Effector memory CD4-positive, alpha-beta T cell (primary cell): ENCODE measurements around the gene DBF4B.

Experiments used
- DNase-seq, 3 donors: peaks; one replicate each; pipeline ENCODE4 v3.0.0-alpha.2; 2020
- H3K27ac ChIP-seq: 2 replicates; pipeline ENCODE4 v1.7.0; 2013; ENCODE audit warnings: mild to moderate bottlenecking, low read length, moderate library complexity; ENCODE audit not compliant: insufficient read depth, poor library complexity, severe bottlenecking
- H3K27me3 ChIP-seq: replicated peaks from 2 replicates; pipeline ENCODE4 v1.7.0; 2013; ENCODE audit warnings: mild to moderate bottlenecking, low read length; ENCODE audit not compliant: insufficient read depth, control insufficient read depth, poor library complexity, severe bottlenecking
- H3K36me3 ChIP-seq: 2 replicates; pipeline ENCODE4 v1.7.0; 2013; ENCODE audit warnings: mild to moderate bottlenecking, low read length, moderate library complexity; ENCODE audit not compliant: control insufficient read depth, insufficient read depth
- H3K4me1 ChIP-seq: 2 replicates; pipeline ENCODE4 v1.7.0; 2013; ENCODE audit warnings: low read length, mild to moderate bottlenecking; ENCODE audit not compliant: control insufficient read depth, insufficient read depth, poor library complexity, severe bottlenecking
- H3K4me3 ChIP-seq: 2 replicates; pipeline ENCODE4 v1.7.0; 2013; ENCODE audit warnings: low read length, low read depth, mild to moderate bottlenecking; ENCODE audit not compliant: insufficient read depth, poor library complexity, severe bottlenecking
- H3K9me3 ChIP-seq: 2 replicates; pipeline ENCODE4 v1.7.0; 2013; ENCODE audit warnings: mild to moderate bottlenecking, low read length, moderate library complexity; ENCODE audit not compliant: control insufficient read depth

Gene DBF4B

DNA sequence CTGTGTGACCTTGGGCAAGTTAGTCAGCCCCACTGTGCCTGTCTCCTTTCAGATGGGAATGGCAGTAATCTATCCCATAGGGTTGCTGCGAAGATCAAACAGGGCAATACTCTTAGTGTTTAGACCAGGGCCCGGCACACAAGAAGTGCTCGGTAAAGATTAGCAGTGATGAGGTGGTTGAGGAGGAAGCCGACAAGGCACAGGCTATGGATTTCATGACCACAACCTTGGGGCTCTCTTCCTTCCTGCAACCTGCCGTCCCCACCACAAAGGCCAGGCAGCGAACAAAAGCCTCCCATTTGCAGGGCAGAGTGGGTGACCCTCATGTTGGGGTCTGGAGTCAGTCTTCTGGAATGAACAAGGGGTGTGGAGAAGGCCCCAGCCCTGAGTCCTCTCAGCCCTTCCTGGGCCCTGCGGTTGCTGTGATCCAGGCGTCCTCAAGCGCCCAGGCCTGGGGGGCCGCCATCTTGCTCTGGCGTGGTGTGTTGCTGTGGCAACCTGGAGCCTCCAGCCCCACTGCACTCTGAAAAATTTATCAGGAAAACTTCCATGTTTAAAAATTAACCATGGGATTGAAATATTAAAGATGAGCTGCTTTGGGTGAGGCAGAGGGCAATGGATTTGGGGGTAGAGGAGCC lies 60.2 kb downstream of the DBF4B start:
- DNase-seq, result no peak
- Histone ChIP-seq H3K27me3 (no peaks in the 10 kb centered on the region), H3K4me3 (no peak overlapping the region), H3K27ac (no peak overlapping the region), H3K4me1 (no peaks in the 10 kb centered on the region), H3K36me3 (no peaks in the 10 kb centered on the region), H3K9me3 (no peaks in the 10 kb centered on the region)

- Histone ChIP-seq H3K27me3 (no peaks in the 10 kb centered on the region), H3K9me3 (no peaks in the 10 kb centered on the region), H3K27ac (no peak overlapping the region), H3K4me3 (no peak overlapping the region), H3K36me3 (no peaks in the 10 kb centered on the region), H3K4me1 (no peaks in the 10 kb centered on the region)
- DNase-seq, result no peak
Observed at GRCh38 chr17:44769230-44769629, 60.8 kb downstream of the DBF4B start.

- Histone ChIP-seq H3K9me3 (no peaks in the 10 kb centered on the region), H3K4me1 (no peaks in the 10 kb centered on the region), H3K27me3 (no peaks in the 10 kb centered on the region), H3K4me3 (no peak overlapping the region), H3K27ac (no peak overlapping the region), H3K36me3 (no peaks in the 10 kb centered on the region)
- DNase-seq, result no peak
Observed at GRCh38 chr17:44769647-44770084, 61.2 kb downstream of the DBF4B start.

GRCh38 chr17:44770166-44770925 lies 61.9 kb downstream of the DBF4B start:
- H3K27me3 ChIP-seq, result no peaks in the 10 kb centered on the region

GRCh38 chr17:44772308-44773045 lies 64.0 kb downstream of the DBF4B start:
- peaks cover 8% of the 10 kb centered on the region for H3K4me1 ChIP-seq
- DNase-seq, result no peak
- H3K27me3 ChIP-seq, result no peaks in the 10 kb centered on the region

More at GRCh38 chr17:44770166-44770925, 61.9 kb downstream of the DBF4B start:
- no peak overlapping the region for H3K4me3 ChIP-seq
- DNase-seq, result no peak
- H3K4me1 ChIP-seq, result no peaks in the 10 kb centered on the region
- H3K9me3 ChIP-seq, result no peaks in the 10 kb centered on the region
- H3K36me3 ChIP-seq, result no peaks in the 10 kb centered on the region
- no peak overlapping the region for H3K27ac ChIP-seq

DNA sequence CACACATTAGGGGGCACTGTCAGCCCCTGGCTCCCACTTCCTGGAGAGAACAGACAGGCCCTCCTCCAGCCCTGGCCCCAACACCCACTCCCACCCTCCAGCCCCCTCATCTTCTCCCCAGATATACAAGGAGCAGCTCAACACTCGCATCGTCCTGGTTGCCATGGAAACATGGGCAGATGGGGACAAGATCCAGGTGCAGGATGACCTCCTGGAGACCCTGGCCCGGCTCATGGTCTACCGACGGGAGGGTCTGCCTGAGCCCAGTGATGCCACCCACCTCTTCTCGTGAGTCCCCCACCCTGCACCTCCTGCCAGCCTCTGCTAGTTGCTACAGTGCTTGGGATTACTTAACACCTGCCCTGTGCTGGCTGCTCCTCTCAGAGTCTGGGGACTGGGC lies 64.7 kb downstream of the DBF4B start:
- no peak overlapping the region for H3K4me3 ChIP-seq
- H3K27me3 ChIP-seq, result no peaks in the 10 kb centered on the region
- peaks cover 8% of the 10 kb centered on the region for H3K4me1 ChIP-seq

More at GRCh38 chr17:44772308-44773045, 64.0 kb downstream of the DBF4B start:
- Histone ChIP-seq H3K36me3 (no peaks in the 10 kb centered on the region), H3K4me3 (no peak overlapping the region), H3K9me3 (no peaks in the 10 kb centered on the region), H3K27ac (no peak overlapping the region)

GRCh38 chr17:44774271-44775135 lies 66.0 kb downstream of the DBF4B start:
- H3K4me3 ChIP-seq, result peak overlapping the region; percentile 65
- H3K9me3 ChIP-seq, result no peaks in the 10 kb centered on the region
- H3K27me3 ChIP-seq, result no peaks in the 10 kb centered on the region
- peak; percentile 59 to 75 (median 70) for DNase-seq
- no peaks in the 10 kb centered on the region for H3K36me3 ChIP-seq
- no peak overlapping the region for H3K27ac ChIP-seq
- peaks cover 15% of the 10 kb centered on the region for H3K4me1 ChIP-seq

More for the DNA sequence above, 64.7 kb downstream of the DBF4B start:
- DNase-seq, result no peak
- Histone ChIP-seq H3K9me3 (no peaks in the 10 kb centered on the region), H3K27ac (no peak overlapping the region), H3K36me3 (no peaks in the 10 kb centered on the region)

DNA sequence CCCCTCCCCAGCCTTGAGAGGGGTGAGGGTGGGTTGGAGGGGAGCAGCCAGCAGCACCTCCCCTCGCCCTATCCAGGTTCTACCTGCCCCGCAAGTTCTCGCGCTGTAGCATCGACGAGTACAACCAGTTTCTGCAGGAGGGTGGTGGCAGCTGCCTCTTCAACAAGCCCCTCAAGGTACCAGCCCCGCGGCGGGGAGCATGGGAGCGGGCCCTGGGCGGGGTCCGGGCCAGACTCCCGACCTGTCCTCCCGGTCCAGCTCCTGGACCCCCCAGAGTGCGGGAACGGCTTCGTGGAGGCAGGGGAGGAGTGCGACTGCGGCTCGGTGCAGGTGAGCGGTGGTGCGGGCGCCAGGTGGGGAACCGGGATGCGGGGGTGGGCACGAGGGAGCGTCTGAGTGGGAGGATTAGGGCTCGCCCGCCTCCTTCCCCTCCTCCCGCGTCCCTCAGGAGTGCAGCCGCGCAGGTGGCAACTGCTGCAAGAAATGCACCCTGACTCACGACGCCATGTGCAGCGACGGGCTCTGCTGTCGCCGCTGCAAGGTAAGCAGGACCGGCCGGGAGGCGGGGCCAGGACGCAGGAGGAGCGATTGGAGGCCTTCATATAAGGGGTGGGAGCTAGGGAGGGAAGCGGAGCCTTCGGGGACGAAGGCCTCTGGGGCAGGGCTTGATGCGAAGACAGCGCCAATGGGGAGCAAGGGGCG lies 66.8 kb downstream of the DBF4B start:
- Histone ChIP-seq H3K9me3 (no peaks in the 10 kb centered on the region), H3K27ac (no peak overlapping the region), H3K27me3 (no peaks in the 10 kb centered on the region)

More for the DNA sequence above, 66.8 kb downstream of the DBF4B start:
- peak; percentile 97 to 98 (median 98) for DNase-seq
- no peaks in the 10 kb centered on the region for H3K36me3 ChIP-seq
- peaks cover 15% of the 10 kb centered on the region for H3K4me1 ChIP-seq
- H3K4me3 ChIP-seq, result peak overlapping the region; percentile 65
